ENCODE data around the gene TNNT2.

DNA sequence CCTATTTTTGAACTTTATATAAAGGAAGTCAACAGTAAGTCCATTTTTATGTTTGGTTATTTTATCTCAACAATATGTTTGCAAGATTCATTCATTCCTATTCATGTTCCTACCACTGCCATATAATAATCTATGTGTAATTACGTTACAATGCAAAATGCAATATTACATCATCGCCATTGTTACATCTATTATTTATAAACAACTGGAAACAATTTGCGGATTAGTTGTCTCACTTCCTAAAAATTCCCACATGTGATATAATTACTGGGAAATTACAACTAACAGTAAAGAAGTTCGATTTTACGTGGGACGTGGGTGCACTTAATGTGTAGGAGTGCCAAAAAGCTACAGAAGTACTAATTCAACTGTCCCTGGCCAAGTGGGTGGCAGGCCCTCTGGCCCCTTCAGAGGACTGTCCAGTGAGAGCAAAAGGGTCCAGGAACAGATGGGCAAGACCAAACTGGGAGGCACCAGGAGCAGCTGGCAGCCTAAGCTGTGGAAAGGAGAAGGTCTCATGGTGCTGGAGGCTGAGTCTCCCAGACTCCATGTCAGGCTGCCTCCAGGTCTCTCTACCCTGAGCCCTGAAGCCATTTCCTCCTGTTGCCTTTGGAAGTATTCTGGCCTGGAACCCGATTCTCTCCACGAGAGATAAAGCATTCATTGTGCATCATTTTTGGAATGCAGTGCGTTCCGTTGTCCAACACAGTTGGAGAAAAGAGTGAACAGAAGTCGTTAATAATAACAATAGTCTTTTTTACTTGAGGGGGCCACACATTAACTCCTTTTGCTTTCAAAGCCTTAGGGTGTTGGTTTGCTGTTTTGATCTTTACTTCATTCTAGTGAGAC, 42.9 kb downstream of the TNNT2 start:
- TF ChIP-seq, protein P1, sequence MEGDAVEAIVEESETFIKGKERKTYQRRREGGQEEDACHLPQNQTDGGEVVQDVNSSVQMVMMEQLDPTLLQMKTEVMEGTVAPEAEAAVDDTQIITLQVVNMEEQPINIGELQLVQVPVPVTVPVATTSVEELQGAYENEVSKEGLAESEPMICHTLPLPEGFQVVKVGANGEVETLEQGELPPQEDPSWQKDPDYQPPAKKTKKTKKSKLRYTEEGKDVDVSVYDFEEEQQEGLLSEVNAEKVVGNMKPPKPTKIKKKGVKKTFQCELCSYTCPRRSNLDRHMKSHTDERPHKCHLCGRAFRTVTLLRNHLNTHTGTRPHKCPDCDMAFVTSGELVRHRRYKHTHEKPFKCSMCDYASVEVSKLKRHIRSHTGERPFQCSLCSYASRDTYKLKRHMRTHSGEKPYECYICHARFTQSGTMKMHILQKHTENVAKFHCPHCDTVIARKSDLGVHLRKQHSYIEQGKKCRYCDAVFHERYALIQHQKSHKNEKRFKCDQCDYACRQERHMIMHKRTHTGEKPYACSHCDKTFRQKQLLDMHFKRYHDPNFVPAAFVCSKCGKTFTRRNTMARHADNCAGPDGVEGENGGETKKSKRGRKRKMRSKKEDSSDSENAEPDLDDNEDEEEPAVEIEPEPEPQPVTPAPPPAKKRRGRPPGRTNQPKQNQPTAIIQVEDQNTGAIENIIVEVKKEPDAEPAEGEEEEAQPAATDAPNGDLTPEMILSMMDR (IDR thresholded peaks at IDR 0.05), result no peak
- no peak for TF ChIP-seq POLR2A (IDR thresholded peaks at IDR 0.05)
